ENCODE results near the gene TBX10.
A peak's percentile ranks its signal among the peaks of the same experiment; 100 is the strongest.
"Not testable (repeated sequence)": the region's sequence is repeated elsewhere in the genome, so short reads cannot be mapped to it uniquely, and the experiment has no call there.

The TBX10 gene

DNA sequence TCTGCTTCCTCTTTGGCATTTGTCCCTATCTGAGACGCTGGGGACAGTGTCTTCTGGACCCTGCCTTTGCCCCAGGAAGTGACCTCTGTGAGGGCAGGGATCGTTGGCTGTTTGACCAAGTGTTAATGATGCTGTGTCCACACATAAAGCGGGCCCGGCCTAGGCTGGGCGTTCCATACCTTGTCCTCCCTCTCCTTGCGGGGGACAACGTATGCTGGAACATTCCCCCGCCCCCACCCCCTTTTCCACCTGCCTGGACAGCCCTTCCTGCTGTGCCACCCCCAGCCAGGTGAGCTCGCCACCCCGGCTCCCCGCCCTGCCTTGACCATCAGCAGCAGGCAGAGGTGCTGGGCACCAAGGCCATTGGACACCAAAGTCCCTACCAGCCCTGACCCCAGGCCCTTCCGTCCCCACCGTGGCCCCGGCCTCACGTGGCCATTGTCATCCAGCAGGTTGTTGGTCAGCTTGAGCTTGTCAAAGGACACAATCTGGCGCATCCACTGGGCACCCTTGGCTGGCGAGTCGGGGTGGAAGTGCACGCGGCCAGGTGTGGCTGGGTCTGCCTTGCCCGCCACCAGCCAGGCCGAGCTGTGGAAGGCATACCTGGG, 5.7 kb downstream of the TBX10 start:
- no peak for DNase-seq (ENCODE audit: low read depth)
- H3K4me3 ChIP-seq (ENCODE audit: low read depth, low read length): no peak overlapping the region

DNA sequence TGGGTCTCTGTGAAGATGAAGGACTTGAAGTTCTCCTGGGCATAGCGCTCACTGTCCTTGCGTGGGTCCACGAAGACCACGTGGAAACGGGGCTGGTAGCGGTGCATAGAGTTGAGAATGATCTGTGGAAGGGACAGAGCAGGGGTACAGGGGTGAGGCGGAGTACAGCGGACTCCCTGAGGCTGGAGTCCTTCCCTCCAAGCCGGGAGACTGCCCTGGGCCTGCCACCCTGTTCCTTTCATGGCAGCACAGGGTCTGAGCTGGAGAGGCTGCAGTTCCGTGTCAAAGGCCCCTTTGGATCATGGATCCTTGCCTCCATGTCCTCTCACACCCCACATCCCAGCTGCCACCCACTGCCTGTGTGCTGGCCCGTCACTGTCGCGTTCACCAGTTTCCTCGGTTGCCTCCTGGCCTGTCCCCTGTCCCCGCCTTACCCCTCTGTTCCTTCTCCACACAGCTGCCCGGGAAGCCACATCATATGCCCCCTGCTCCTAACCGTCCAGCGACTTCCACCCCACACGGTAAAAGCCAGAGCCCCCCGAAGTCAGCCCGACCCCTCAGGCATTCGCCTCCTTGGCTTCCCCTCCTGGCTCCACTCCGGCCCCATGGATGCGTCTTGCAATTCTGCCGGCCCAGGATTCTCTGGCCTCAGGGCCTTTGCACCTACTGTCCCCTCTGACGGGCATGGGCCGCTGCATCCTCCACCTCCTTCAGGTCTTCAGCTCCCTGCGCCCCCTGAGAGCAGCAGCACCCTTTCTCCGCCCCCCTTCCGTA, 6.4 kb downstream of the TBX10 start:
- DNase-seq (ENCODE audit: low read depth): no peak
- no peak overlapping the region for H3K4me3 ChIP-seq (ENCODE audit: low read depth, low read length)

DNA sequence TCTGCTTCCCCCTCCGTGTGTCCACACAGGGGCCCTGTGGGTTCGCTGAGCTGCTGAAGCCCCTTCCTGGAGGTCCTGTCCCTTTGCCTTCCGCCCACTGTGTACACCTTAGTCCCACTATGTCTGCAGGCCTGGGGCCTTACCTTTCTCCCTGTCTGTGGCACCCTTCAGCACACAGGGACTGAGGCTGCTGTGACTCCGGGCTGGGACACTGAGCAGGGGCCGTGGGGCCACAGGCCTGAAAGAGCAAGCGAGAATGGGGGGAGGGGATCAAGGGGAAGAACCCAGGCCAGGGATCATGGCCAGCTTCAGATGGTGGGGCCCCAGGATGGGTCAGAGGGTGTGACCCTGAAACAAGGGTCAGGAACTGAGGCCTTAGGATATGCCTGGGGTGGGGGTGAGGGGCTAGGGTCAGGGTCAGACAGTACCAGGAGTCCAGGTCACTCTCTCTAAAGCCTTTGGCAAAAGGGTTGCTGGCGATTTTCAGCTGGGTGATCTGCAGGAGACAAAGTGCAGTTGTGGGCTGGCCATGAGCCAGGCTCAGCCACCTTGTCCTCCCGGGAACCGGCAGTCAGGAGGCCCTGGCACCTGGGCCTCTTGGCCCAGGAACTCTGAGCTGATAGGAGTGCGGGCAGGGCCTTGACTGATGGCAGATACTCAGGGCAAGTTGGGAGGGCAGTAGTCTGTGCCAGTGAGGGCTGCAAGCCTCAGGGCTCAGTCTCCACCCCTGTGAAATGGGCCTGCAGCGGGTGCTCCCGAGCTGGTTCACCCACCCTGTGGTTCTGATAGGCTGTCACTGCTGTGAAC, 7.2 kb downstream of the TBX10 start:
- DNase-seq (ENCODE audit: low read depth): no peak
- no peak overlapping the region for H3K4me3 ChIP-seq (ENCODE audit: low read depth, low read length)

DNA sequence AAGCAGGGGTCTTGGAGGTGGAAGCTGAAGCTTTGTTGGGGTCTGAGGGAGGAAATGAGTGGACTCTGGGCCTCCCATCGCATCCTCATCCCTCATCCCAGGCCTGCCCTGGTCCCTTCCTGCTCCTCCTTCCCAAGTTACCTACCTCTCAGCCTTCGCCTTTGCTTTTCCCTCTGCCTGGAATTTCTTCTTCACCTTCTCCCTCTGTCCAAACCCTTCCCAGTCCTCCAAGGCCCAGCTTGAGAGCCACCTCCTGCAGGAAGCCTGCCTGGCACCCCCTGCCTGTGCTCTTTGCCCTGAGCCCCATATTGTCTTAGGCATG, 7.7 kb downstream of the TBX10 start:
- DNase-seq (ENCODE audit: low read depth): no peak
- H3K4me3 ChIP-seq (ENCODE audit: low read depth, low read length): no peak overlapping the region

DNA sequence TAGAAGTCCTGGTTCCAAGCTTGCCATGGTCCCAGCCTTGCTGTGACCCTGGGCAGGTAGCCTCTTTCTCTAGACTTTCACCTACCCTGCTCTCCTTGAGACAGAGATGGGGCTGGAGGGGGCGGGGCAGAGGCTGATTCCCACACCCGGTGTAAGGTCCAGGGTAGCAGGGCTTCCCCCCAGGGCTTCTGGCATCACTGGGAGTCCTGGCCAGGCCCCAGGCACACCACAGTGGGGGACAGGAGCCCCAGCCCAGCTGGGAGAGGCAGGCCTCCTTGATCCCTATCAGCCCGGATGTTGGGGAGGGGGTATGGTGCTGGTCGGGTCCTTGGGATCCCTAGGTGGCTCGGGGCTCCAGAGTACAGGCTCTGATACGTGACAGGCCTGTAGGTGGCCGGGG, 8.2 kb downstream of the TBX10 start:
- no peak overlapping the region for H3K4me3 ChIP-seq (ENCODE audit: low read depth, low read length)
- DNase-seq (ENCODE audit: low read depth): no peak

DNA sequence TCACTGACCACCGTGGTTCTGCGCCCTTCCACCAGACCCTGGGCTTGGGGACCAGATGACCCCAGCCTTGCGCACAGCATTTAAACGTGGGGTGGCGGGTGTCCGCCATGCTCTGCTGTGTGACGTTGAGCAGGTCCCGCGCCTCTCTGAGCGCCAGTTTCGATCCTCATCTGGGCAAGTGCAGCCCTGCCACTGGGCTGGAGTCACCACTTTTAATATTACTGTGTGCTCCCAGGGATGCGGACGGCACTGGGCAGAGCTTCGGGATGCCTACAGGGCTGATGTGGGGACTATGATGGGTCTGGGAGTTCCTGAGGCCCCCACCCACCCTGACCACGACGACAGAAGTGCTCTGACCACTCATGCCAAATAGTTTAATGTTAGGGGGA, 8.6 kb downstream of the TBX10 start:
- peak overlapping the region; percentile 74 for H3K4me3 ChIP-seq (ENCODE audit: low read depth, low read length)
- DNase-seq (ENCODE audit: low read depth): no peak

DNA sequence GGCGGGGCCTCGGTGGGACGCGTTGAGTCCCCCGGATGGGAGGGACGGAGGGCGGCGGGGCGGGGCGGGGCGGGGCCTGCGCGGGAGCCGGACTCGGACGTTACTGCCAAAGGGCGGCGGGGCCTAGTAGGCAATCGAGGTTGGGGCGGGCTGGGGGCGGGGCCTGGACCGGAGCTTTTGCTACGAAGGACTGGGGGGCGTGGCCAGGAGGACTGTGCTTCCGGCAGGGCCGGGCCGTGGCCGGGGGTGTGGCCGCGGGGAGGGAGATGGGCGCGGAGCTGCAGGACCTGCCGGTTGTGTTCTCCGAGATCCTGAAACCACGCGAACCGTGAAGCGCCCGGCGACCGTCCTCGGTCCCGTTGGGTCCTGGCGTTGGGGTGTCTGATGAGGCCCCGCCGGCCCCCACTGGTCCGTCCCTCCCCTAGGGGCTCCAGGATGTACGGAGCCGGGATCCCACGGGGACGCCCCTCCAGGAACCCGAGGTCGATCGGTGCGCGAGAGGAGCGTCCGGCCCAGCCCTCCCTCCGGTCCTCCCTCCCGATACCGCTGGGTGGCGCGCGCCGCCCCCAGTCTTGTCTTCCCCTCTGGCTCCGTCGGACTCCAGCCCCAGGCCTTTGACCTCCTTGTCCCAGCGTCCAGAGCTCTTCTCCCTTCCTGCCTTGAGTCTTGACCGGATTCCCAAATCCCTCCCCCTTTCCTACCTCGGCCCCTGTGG, 9.2 kb downstream of the TBX10 start:
- H3K4me3 ChIP-seq (ENCODE audit: low read depth, low read length): peak overlapping the region; percentile 74
- peak; percentile 82 for DNase-seq (ENCODE audit: low read depth)

DNA sequence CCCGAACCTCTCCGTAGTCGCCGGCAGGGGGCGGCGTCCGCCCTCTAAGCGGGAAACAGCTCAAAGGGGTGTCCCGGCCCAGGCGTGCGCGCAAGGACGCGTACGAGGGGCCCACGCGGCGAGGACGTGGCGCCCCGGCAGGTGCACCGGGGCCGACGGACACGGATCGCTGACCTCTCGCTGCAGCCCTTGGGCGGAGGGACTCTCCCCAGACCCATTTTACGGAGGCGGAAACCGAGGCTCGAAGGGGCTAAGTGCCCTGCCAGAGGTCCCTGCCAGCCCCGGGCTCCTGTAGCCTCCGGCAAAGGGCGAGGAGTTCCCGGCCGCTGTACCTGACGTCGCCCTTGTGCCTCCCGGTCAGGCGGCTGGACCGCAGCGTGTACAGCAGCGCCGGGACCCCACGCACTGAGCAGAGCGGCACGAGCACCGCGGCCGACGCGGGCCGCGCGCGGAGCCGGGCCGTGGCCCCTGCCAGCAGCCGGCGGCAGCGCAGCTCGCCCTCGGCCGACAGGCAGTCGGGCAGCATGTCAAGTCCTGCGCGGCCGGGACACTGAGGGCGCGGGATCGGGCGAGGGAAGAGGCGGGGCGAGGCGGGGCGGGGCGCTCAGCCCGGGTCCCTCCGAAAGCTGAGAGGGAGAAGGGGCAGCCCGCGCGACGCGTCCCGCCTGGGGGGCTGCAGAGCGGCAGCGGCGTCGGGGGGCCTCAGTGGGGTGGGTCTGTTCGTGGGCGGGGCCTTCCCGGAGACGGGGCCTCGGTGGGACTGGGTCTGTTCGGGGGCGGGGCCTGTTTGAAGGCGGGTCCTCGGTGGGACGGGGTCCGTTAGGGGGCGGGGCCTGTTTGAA, 10.0 kb downstream of the TBX10 start, which contains the start of gene NUDT8:
NUDT8 (minus strand) TSS at position 552 of the 842 bp plus-strand sequence; CDS start at position 526, 26 bp downstream.
- peak within 1 kb of the TSS; percentile 74 for H3K4me3 ChIP-seq (ENCODE audit: low read depth, low read length)
- peak; percentile 21 for DNase-seq (ENCODE audit: low read depth)

DNA sequence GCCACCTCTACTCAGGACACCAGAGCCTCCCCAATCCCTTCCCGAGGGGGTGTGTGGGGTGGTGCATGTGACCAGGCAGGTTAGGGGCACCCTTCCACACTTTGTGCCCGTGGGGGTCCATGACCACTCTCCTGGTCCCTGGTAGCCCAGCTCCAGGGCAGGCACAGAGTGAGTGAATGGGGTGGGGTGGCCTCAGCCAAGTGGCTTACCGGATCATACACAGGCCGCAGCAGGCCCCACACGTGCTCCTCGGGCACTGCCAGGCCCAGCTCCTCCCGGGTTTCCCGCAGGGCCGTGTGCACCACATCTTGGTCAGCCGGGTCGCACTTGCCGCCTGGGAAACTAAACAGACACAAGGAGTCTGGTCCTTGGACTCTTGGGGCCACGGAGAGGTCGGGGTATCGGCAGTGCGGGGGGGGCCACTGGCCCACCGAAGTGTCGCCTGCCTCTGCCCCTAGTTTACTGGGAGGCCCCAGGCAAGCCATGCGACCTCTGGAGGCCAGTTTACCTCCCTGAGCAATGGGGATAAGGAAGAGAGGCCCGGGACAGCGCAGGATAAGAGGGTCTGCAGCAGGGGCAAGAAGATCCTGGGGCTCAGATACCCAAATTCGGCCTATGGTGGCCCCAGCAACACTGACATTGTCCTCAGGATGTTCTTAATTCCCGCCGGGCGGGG, 10.7 kb downstream of the TBX10 start:
- peak overlapping the region; percentile 60 for H3K4me3 ChIP-seq (ENCODE audit: low read depth, low read length)
- no peak for DNase-seq (ENCODE audit: low read depth)

DNA sequence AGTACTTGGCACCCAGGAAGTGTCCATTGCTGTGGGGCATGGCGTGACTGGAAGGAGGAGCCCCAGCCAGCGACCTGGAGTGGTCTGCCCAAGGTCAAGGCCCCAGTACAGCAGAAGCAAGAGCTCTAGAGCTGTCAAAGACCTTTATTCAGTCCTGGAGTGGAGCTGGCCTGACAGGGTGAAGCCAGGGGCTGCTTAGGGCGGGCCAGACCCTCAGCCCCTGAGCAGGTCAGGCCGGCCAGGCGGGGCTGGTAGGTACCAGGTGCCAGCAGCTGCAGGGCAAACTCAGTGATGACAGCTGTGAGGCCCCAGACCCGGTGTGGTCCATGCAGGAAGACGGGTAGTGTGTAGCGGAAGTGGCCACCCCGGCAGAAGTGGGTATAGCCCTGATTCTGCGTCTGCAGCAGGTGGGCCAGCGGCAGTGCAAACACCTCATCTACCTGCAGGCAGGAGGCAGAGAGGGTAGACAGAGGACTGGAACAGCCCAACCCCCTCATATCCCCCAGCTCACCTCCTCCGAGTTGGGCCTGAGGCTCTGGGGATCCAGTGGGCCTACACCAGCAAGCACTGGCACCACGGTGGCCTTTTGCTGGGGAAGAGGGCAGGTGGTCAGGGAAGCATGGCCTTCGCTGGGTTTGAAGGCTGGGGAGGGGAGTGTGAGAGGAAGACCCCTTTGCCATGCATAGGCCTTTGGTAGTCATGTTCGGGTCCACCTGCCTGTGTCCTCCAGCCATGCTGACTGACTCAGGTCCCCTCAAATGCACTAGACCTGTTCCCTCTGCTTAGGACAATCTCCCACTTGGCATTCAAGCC, 11.5 kb downstream of the TBX10 start:
- no peak overlapping the region for H3K4me3 ChIP-seq (ENCODE audit: low read depth, low read length)
- no peak for DNase-seq (ENCODE audit: low read depth)

DNA sequence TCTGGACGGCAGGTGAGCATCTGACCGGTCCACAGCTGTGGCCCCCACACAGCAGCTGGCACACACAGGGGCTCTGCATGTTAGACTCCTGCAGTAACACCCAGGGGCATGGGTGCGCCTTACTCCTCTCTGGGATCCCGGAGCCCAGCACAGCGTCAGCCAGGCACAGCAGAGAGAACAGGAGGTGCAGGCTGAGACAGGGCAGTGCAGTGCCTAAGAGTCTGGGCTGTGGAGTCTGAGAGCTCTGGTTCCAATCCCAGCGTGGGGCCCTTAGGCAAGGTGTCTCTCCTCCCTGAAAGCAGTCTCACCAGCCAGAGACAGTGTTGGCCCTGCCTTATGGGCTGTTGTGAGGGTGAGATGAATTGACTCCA, 12.1 kb downstream of the TBX10 start:
- no peak overlapping the region for H3K4me3 ChIP-seq (ENCODE audit: low read depth, low read length)

DNA sequence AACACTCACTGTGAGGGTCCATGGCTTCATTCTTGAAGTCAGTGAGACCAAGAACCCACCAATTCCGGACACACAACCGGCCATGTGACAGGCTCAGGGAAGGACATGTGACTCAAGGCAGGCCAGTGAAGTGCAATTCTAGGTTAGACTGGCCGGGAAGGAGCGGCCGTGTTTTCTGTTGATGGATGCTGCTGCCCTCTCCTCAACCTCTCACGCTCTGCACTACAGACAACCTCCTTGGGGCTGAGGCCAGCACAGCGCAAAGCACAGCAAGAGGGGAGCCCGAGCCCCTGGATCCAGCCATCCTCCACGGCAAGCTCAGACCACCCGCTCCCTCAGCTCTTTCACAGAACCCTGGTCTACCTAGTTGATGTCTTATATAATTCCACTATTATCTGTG, 12.6 kb downstream of the TBX10 start:
- DNase-seq (ENCODE audit: low read depth): no peak
- H3K4me3 ChIP-seq (ENCODE audit: low read depth, low read length): no peak overlapping the region

More for the DNA sequence above, 12.1 kb downstream of the TBX10 start:
- DNase-seq (ENCODE audit: low read depth): no peak

DNA sequence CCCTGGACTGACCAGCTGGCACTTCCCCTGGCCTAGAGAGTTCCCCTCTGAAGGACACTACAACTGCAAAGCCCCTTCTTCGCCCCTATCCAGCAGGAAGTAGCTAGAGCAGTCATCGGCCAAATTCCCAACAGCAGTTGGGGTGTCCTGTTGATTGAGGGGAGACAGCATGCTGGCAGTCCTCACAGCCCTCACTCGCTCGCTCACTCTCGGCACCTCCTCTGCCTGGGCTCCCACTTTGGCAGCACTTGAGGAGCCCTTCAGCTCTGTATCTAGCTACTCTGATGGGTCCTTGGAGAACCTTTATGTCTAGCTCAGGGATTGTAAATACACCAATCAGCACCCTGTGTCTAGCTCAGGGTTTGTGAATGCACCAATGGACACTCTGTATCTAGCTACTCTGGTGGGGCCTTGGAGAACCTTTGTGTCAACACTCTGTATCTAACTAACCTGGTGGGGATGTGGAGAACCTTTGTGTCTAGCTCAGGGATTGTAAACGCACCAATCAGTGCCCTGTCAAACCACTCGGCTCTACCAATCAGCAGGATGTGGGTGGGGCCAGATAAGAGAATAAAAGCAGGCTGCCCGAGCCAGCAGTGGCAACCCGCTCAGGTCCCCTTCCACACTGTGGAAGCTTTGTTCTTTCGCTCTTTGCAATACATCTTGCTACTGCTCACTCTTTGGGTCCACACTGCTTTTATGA, 13.3 kb downstream of the TBX10 start:
- not testable (repeated sequence) for DNase-seq (ENCODE audit: low read depth); H3K4me3 ChIP-seq (ENCODE audit: low read depth, low read length)

DNA sequence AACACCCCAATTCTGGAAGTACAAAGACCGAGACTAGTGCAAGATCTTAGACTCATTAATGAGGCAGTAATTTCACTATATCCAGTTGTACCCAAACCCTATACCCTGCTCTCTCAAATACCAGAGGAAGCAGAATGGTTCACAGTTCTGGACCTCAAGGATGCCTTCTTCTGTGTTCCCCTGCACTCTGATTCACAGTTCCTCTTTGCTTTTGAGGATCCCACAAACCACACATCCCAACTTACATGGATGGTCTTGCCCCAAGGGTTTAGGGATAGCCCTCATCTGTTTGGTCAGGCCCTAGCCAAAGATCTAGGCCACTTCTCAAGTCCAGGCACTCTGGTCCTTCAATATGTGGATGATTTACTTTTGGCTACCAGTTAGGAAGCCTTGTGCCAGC, 15.8 kb downstream of the TBX10 start:
- not testable (repeated sequence) for DNase-seq (ENCODE audit: low read depth); H3K4me3 ChIP-seq (ENCODE audit: low read depth, low read length)

DNA sequence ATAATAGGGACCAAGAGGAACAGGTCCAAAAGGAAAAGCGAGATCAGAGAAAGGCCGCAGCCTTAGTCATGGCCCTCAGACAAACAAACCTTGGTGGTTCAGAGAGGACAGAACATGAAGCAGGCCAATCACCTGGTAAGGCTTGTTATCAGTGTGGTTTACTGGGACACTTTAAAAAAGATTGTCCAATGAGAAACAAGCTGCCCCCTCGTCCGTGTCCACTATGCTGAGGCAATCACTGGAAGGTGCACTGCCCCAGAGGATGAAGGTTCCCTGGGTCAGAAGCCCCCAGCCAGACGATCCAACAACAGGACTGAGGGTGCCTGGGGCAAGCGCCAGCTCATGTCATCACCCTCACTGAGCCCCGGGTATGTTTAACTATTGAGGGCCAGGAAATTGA, 16.7 kb downstream of the TBX10 start:
- not testable (repeated sequence) for DNase-seq (ENCODE audit: low read depth); H3K4me3 ChIP-seq (ENCODE audit: low read depth, low read length)

DNA sequence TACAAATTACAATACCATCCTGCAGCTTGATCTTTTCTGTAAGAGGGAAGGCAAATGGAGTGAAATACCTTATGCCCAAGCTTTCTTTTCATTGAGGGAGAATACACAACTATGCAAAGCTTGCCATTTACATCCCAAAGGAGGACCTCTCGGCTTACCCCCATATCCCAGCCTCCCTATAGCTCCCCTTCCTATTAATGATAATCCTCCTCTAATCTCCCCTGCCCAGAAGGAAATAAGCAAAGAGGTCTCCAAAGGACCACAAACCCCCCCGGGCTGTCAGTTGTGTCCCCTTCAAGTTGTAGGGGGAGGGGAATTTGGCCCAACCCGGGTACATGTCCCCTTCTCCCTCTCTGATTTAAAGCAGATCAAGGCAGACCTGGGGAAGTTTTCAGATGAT, 17.6 kb downstream of the TBX10 start:
- not testable (repeated sequence) for DNase-seq (ENCODE audit: low read depth); H3K4me3 ChIP-seq (ENCODE audit: low read depth, low read length)

DNA sequence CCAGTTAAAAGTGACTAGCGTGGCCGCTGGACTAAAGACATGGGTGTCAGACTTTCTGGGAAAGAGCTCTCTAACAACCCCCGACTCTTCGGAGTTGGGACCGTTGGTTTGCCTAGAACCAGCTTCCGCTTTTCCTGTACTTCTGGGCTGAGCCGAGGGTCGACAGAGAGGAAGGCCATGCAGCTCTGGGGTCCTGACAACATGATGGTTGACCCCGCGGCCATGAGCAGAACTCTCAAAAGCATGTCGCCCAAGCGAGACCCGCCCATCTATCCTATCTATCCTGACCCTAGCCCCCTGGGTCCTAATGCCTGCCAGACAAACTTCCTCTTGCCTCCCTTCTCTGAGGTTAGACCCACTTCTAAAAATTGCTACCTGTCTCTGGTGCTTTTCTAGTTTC, 18.9 kb downstream of the TBX10 start:
- DNase-seq (ENCODE audit: low read depth); H3K4me3 ChIP-seq (ENCODE audit: low read depth, low read length): not testable (repeated sequence)

All from skeletal muscle cell (primary cell).